ENCODE measurements around the gene CHAC1. TPM values are rescaled to one million over a fixed set of nuclear protein-coding genes. Genes with fewer than 3 reads are reported as not detected.

Gene CHAC1
- total and polyA plus RNA-seq, 2 of the 13 experiments (the other 11 are each of a cell fraction or from before 2014, with no cell fraction given): 0.44 TPM; not detected in 1

GRCh38 chr15:40918146-40918798 lies 35.0 kb upstream of the CHAC1 start (continued):
- TF ChIP-seq TSC22D2 (CRISPR knock-in tag; IDR thresholded peaks at IDR 0.05; ENCODE audit: borderline replicate concordance) (no peak), ARID4A (CRISPR knock-in tag; IDR thresholded peaks at IDR 0.05; ENCODE audit: borderline replicate concordance) (no peak), ZNF224 (CRISPR knock-in tag; IDR thresholded peaks at IDR 0.05) (0 out of 2 replicates have a peak, but pooled peaks have one; percentile 77), MIER3 (CRISPR knock-in tag; IDR thresholded peaks at IDR 0.05; ENCODE audit: borderline replicate concordance) (0 out of 2 replicates have a peak, but pooled peaks have one; percentile 27), ZNF138 (CRISPR knock-in tag; IDR thresholded peaks at IDR 0.05; ENCODE audit: low read depth) (0 out of 2 replicates have a peak, but pooled peaks have one; percentile 60), ARNT2 (CRISPR knock-in tag; IDR thresholded peaks at IDR 0.05; ENCODE audit: low read depth) (0 out of 2 replicates have a peak, but pooled peaks have one; percentile 29), ZNF619 (CRISPR knock-in tag; IDR thresholded peaks at IDR 0.05) (0 out of 2 replicates have a peak, but pooled peaks have one; percentile 29), ZNF543 (CRISPR knock-in tag; IDR thresholded peaks at IDR 0.05) (0 out of 2 replicates have a peak, but pooled peaks have one; percentile 13), KDM1A (CRISPR knock-in tag; IDR thresholded peaks at IDR 0.05) (no peak)
